WTC11 (cell line): ENCODE data around the gene ALG10.

Experiments
- CREM ChIP-seq: sonication (generic); formaldehyde crosslinking; IDR thresholded peaks from 2 replicates; pipeline ENCODE4 v1.8.1; 2022; ENCODE audit warnings: mild to moderate bottlenecking, missing genetic modification reagents, moderate library complexity
- CTCF ChIP-seq: fragments of 200-600 bp; IDR thresholded peaks from 2 replicates; pipeline ENCODE4 v1.8.0; 2022; ENCODE audit warnings: antibody characterized with exemption
- FOXK1 ChIP-seq: sonication (generic); formaldehyde crosslinking; IDR thresholded peaks from 2 replicates; pipeline ENCODE4 v1.8.0; 2022; ENCODE audit warnings: mild to moderate bottlenecking, moderate library complexity, missing genetic modification reagents
- MAX ChIP-seq: sonication (generic); formaldehyde crosslinking; IDR thresholded peaks from 2 replicates; pipeline ENCODE4 v1.8.0; 2022; ENCODE audit warnings: mild to moderate bottlenecking, missing genetic modification reagents
- SP1 ChIP-seq: sonication (generic); formaldehyde crosslinking; conservative IDR thresholded peaks from 2 replicates; pipeline ENCODE4 v1.8.1; 2022; ENCODE audit warnings: missing genetic modification reagents

GRCh38 chr12:34051486-34051885, 29.2 kb downstream of the ALG10 start:
- TF ChIP-seq CREM (CRISPR knock-in tag), result no peak
- no peak for TF ChIP-seq CTCF
- TF ChIP-seq MAX (CRISPR knock-in tag), result no peak
- no peak for TF ChIP-seq SP1
- TF ChIP-seq FOXK1, result no peak
